Measurements from ENCODE around the gene SSR2.

Gene SSR2

DNA sequence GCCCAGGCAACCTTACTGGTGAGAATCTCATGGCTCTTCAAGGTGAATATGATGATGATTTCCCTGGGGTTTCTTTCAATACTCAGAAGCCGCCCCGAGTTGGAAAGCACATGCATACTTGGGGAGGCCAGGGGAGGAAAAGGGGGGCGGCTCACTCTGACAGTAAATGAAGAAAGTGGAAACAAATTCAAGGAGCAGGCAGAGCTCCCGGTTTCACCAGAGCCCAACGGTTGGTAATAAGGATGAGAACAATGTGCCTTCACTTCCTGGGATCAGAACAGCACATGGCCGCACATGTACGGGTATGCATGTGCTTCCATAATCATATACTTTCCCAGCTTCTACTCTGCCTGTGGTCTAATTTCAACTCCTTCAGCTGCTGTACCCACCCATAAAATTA lies 38.6 kb downstream of the SSR2 start:
- DNase-seq (ENCODE audit: low read depth, low spot score) = no peak
- H3K9me3 ChIP-seq (ENCODE audit: low read depth, low read length) = no peaks in the 10 kb centered on the region
- peaks cover 4% of the 10 kb centered on the region; the same call in 1 of the 2 replicates for H3K36me3 ChIP-seq (ENCODE audit: insufficient read depth, low read length)
- peak overlapping the region; percentile 95 for H3K27ac ChIP-seq
- TF ChIP-seq FOXP2 (optimal IDR thresholded peaks at IDR 0.05; ENCODE audit: control extremely low read depth, extremely low read length, insufficient read depth) = no peak
- TF ChIP-seq POLR2AphosphoS5 (IDR thresholded peaks at IDR 0.05; ENCODE audit: borderline replicate concordance, low read depth, low read length) = no peak
- TF ChIP-seq EZH2 (IDR thresholded peaks at IDR 0.05) = no peak
- H3K9ac ChIP-seq (ENCODE audit: insufficient read length) = peak overlapping the region; percentile 81
- peak overlapping the region; percentile 93 for H3K4me3 ChIP-seq

DNA sequence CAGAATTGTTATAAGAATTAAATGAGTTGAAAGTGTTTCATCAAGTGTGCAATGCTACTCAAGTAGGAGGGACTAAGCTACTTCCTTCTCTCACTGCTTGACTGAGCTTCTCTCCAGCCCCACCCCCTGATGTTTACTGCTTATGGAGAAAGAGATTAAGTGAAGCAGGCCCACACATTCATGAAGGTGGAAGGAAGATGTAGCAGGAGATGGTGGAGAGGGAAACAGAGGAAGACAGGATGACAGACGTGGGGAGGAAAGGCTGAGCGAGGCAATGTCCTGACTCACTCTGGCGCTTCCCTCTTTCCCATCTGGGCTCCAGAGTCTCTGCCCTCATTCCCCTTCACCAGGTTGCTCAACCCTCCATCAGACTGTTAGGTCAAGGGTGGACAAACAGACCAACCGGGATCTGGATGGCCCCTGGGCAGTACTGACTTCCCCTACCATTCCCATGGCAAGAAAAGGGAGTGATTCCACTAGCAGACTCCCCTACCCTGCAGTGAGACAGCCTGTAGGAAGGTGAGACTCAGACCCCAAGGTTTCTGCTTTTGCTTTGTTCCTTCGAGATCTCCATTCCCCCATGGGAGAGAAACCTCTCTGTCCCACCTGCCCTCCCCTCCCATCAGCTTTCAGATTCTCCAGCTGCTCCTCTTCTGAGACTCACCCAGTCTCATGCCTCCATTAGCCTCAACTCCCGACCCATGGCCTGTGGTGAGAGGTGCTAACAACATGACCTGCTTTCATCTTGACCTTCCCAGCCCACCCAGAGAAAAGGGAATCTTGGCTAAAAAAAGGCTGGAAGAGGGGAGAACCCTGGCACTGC lies 39.3 kb downstream of the SSR2 start:
- Histone ChIP-seq H3K4me3 (peak overlapping the region; percentile 93), H3K27ac (peak overlapping the region; percentile 95), H3K9me3 (ENCODE audit: low read depth, low read length) (no peaks in the 10 kb centered on the region), H3K36me3 (ENCODE audit: insufficient read depth, low read length) (peaks cover 4% of the 10 kb centered on the region; the same call in 1 of the 2 replicates), H3K9ac (ENCODE audit: insufficient read length) (peak overlapping the region; percentile 81)
- TF ChIP-seq POLR2AphosphoS5 (IDR thresholded peaks at IDR 0.05; ENCODE audit: borderline replicate concordance, low read depth, low read length) = no peak
- no peak for TF ChIP-seq EZH2 (IDR thresholded peaks at IDR 0.05)
- no peak for TF ChIP-seq FOXP2 (optimal IDR thresholded peaks at IDR 0.05; ENCODE audit: control extremely low read depth, extremely low read length, insufficient read depth)
- no peak for DNase-seq (ENCODE audit: low read depth, low spot score)

DNA sequence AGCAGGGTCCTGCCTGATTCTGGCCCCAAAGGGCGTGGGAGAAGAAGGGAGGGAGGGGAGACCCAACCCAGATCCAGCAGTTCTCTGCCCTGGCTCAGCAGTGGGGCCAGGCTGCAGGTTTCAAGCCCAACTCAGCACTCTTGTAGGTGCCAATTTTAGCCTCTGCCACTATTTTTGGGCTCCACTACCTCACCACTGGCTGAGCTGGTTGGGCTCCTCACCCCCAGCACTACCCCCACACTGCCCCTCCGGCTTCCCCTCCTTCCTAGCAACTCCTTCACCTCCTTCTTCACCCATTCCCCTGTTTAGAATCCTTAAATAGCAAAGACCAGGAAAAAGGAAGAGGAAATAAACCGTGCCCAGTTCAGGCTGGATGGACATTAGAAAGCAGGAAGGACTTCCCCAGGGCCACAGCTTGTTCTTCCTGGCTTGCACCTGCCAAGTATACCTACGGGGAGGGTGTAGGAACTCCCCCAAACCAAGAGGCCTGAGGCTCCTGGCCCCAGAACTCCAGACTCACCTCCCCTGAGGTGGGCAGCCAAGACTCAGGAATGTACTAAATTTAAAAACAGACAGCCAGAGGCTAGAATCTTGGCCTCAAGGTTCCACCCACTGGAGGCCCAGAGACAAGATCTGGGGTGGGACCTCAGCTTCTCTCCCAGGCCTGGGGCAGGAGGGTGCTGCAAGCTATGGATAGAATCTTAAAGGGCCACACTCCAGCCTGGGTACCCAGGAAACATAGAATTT lies 41.0 kb downstream of the SSR2 start:
- H3K36me3 ChIP-seq (ENCODE audit: insufficient read depth, low read length) = peaks cover 14% of the 10 kb centered on the region; the same call in 1 of the 2 replicates
- no peak for DNase-seq (ENCODE audit: low read depth, low spot score)
- H3K27ac ChIP-seq = peak overlapping the region; percentile 89
- H3K4me3 ChIP-seq = peak overlapping the region; percentile 93
- no peaks in the 10 kb centered on the region for H3K9me3 ChIP-seq (ENCODE audit: low read depth, low read length)
- TF ChIP-seq POLR2AphosphoS5 (IDR thresholded peaks at IDR 0.05; ENCODE audit: borderline replicate concordance, low read depth, low read length) (no peak), EZH2 (IDR thresholded peaks at IDR 0.05) (no peak)
- peak overlapping the region; percentile 92 for H3K9ac ChIP-seq (ENCODE audit: insufficient read length)

DNA sequence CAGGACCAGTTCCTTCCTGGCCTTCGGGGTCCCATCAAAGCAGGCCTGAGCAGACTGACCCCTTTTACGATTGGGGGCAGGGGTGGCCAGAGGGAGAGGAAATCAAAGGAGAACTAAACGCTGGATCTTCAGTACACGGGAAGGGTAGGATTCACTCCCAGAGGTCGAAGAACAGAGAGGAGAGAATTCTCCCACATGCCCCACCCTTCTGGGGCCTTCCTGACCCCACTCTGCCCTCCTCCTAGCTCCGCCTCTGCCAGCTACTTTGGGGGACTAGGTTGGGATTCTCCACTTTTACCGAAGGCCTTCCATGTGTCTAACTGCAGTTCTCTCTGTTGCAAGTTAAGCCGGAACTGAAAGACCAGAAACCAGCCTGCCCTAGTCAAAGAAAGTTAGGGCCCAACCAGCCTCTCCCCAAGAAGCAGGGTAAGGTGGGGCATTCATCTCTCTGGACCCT lies 41.8 kb downstream of the SSR2 start:
- TF ChIP-seq EZH2 (IDR thresholded peaks at IDR 0.05) (no peak), FOXP2 (optimal IDR thresholded peaks at IDR 0.05; ENCODE audit: control extremely low read depth, extremely low read length, insufficient read depth) (no peak), POLR2AphosphoS5 (IDR thresholded peaks at IDR 0.05; ENCODE audit: borderline replicate concordance, low read depth, low read length) (no peak)
- H3K9ac ChIP-seq (ENCODE audit: insufficient read length) = peak overlapping the region; percentile 92
- no peaks in the 10 kb centered on the region for H3K9me3 ChIP-seq (ENCODE audit: low read depth, low read length)
- H3K36me3 ChIP-seq (ENCODE audit: insufficient read depth, low read length) = peaks cover 21% of the 10 kb centered on the region
- peak overlapping the region; percentile 89 for H3K27ac ChIP-seq
- peak overlapping the region; percentile 93 for H3K4me3 ChIP-seq
- no peak for DNase-seq (ENCODE audit: low read depth, low spot score)

DNA sequence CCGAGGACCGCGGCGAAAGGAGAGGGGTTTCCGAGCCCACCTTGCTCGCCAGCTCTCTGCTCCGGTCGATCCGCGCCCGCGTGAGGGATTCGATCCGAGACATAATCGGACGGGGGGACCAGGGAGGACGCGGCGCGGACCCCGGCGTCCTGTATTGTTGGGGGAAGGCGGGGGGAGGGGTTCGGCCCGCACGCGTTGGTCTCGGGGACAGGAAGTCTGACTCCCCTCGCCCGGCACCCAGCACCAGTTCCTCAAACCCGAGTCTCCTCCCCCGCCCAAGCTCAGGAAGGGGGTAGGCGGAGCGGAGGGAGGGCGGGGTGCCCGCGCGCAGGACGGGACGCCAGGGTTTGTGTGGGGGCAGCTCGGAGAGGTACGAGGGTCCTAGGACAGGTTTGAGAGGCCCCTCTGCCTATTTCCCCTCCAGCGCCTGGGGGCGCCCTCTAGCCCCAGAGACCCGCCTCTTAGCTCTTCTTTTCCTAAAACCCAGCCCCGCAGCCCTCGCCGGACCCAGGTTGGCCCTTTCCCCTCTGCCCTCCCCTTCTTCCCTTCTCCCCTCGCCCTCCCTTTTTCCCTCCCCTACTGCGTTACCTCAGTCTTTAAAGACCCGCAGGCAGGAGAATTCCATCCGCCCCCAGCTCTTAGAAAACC lies 42.3 kb downstream of the SSR2 start, which contains the start of gene ARHGEF2:
TSS of gene ARHGEF2 (minus strand) at position 223 of the 648 bp plus-strand sequence. CDS start at position 103, 120 bp downstream.
- Histone ChIP-seq H3K36me3 (ENCODE audit: insufficient read depth, low read length) (peaks cover 22% of the 10 kb centered on the region), H3K9me3 (ENCODE audit: low read depth, low read length) (no peaks in the 10 kb centered on the region), H3K9ac (ENCODE audit: insufficient read length) (peak within 1 kb of the TSS; percentile 92), H3K27ac (peak within 1 kb of the TSS; percentile 89), H3K4me3 (peak within 1 kb of the TSS; percentile 93)
- no peak for TF ChIP-seq FOXP2 (optimal IDR thresholded peaks at IDR 0.05; ENCODE audit: control extremely low read depth, extremely low read length, insufficient read depth)
- peak; percentile 83 for TF ChIP-seq POLR2AphosphoS5 (IDR thresholded peaks at IDR 0.05; ENCODE audit: borderline replicate concordance, low read depth, low read length)
- TF ChIP-seq EZH2 (IDR thresholded peaks at IDR 0.05) = no peak
- no peak for DNase-seq (ENCODE audit: low read depth, low spot score)

DNA sequence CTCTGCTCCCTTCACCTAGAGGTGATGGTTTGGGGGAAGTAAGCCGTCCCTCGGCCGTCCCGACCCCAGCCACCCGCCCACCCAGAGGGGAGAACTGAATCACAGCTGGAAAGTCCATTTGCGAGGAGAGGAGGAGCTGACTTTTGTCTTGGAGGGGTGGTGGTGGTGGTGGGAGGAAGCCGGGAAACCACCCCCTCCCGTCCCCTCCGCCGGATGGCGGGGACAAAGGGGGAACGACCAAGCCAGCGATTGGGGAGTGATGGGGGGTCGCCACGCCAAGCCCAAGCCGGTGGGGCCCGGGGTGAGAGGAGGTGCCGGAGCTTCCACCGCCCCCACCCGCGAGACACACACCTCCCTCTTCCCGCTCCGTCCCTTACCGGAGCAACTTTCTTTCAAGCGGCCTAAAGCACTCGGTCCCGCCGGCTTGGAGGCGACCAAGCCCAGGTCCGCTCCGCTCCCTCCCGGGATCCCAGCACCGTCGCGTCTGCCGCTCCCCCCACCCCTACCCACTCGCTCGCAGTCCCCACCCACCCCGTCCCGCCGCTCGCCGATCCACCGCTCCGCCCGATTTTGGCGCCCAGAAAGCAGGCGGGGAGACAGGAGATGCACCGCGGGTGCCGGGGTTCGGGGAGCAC lies 42.9 kb downstream of the SSR2 start:
- no peak for TF ChIP-seq EZH2 (IDR thresholded peaks at IDR 0.05)
- TF ChIP-seq POLR2AphosphoS5 (IDR thresholded peaks at IDR 0.05; ENCODE audit: borderline replicate concordance, low read depth, low read length) = no peak
- no peak for TF ChIP-seq FOXP2 (optimal IDR thresholded peaks at IDR 0.05; ENCODE audit: control extremely low read depth, extremely low read length, insufficient read depth)
- no peak for DNase-seq (ENCODE audit: low read depth, low spot score)
- H3K9me3 ChIP-seq (ENCODE audit: low read depth, low read length) = no peaks in the 10 kb centered on the region
- H3K36me3 ChIP-seq (ENCODE audit: insufficient read depth, low read length) = peaks cover 27% of the 10 kb centered on the region
- peak overlapping the region; percentile 89 for H3K27ac ChIP-seq
- peak overlapping the region; percentile 92 for H3K9ac ChIP-seq (ENCODE audit: insufficient read length)
- peak overlapping the region; percentile 93 for H3K4me3 ChIP-seq

DNA sequence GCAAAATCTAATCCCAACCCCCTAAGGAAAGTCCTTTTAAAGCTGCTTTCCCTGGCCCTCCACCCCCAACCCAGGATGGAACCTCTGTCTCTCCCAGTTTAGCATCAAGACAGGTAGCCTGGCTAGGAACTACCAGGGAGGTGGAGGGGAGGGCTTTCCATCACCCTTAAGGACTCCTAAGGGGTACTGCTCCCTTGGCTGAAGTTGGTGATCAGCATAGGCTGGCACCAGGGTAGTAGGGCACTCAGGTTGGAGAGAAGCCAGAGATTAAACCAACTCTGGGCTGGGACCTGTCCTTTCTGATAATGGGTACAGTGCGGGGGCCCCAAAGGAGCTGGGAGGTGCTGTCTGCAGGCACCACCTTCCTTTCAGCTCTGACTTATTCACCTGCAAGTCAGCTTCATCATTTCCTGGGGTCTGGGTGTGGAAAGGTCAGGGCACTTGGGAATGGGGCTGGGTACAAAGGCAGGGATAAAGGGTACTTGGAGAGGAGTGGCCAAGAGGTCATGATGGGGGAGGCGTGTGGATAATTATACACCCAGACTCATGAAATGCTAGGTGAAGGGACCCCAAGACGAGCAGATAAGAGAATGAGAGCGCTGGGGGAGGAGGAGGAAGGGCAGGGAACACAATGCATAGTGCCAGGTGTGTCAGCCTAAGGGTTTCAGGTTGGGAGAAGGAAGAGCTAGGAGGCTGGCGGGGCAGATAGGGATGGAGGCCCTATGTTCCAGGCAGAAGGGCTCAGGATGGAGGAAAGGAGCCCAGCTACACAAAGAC lies 43.6 kb downstream of the SSR2 start:
- H3K36me3 ChIP-seq (ENCODE audit: insufficient read depth, low read length) = peaks cover 34% of the 10 kb centered on the region
- no peak for TF ChIP-seq POLR2AphosphoS5 (IDR thresholded peaks at IDR 0.05; ENCODE audit: borderline replicate concordance, low read depth, low read length)
- TF ChIP-seq EZH2 (IDR thresholded peaks at IDR 0.05) = no peak
- no peak for TF ChIP-seq FOXP2 (optimal IDR thresholded peaks at IDR 0.05; ENCODE audit: control extremely low read depth, extremely low read length, insufficient read depth)
- peak overlapping the region; percentile 93 for H3K4me3 ChIP-seq
- peak overlapping the region; percentile 89 for H3K27ac ChIP-seq
- DNase-seq (ENCODE audit: low read depth, low spot score) = no peak
- no peaks in the 10 kb centered on the region for H3K9me3 ChIP-seq (ENCODE audit: low read depth, low read length)
- H3K9ac ChIP-seq (ENCODE audit: insufficient read length) = peak overlapping the region; percentile 92

Data from SK-N-MC (cell line).